Measurements from ENCODE around the gene SSR4.
A peak's percentile ranks its signal among the peaks of the same experiment; 100 is the strongest.
"Not testable (repeated sequence)": the region's sequence is repeated elsewhere in the genome, so short reads cannot be mapped to it uniquely, and the experiment has no call there.

Gene SSR4
- long read RNA-seq, transcript SSR4-203 (6 exons, 643 nt) = major isoform, 95 of 100 reads
- long read RNA-seq, partial matches to known transcripts = 0 of 100 reads
- long read RNA-seq, other reads (novel, unspliced or antisense) = 4 of 100 reads

GRCh38 chrX:153794018-153794896 lies at the start of gene SSR4, which contains the start of gene IDH3G:
TSS of gene SSR4 (plus strand) at chrX:153794668. CDS start at chrX:153794688, 20 bp downstream.
TSS of gene IDH3G (minus strand) at chrX:153794375. CDS start at chrX:153794326, 49 bp downstream.
- DNase-seq (ENCODE audit: low read depth in 1 of 2, low spot score in 1 of 2) = peak; percentile 89 to 90
- Histone ChIP-seq H3K27ac (replicated peaks) (peak within 1 kb of the TSS; percentile 97), H3K4me3 (replicated peaks; ENCODE audit: insufficient read depth, low read length) (peak within 1 kb of the TSS; percentile 76), H3K27me3 (ENCODE audit: insufficient read depth, poor library complexity, severe bottlenecking) (no peaks in the 10 kb centered on the region)
- TF ChIP-seq GABPA (IDR thresholded peaks at IDR 0.05; ENCODE audit: low read depth) (no peak), POLR2AphosphoS5 (IDR thresholded peaks at IDR 0.05; ENCODE audit: low read depth) (peak; percentile 62)

GRCh38 chrX:153745067-153745433 lies 49.4 kb upstream of the SSR4 start:
- H3K4me3 ChIP-seq (replicated peaks; ENCODE audit: insufficient read depth, low read length); H3K27me3 ChIP-seq (ENCODE audit: insufficient read depth, poor library complexity, severe bottlenecking); DNase-seq (ENCODE audit: low read depth in 1 of 2, low spot score in 1 of 2); H3K27ac ChIP-seq (replicated peaks): not testable (repeated sequence)

GRCh38 chrX:153746359-153746758 lies 48.1 kb upstream of the SSR4 start:
- TF ChIP-seq SPI1 (IDR thresholded peaks at IDR 0.05; ENCODE audit: borderline replicate concordance, low read depth) = no peak
- no peak for TF ChIP-seq REST (IDR thresholded peaks at IDR 0.05; ENCODE audit: insufficient replicate concordance, low read depth)
- TF ChIP-seq POLR2AphosphoS5 (IDR thresholded peaks at IDR 0.05; ENCODE audit: low read depth) = no peak
- no peak for TF ChIP-seq CTCF (IDR thresholded peaks at IDR 0.05; ENCODE audit: insufficient read depth, low read length)
- TF ChIP-seq GABPA (IDR thresholded peaks at IDR 0.05; ENCODE audit: low read depth) = no peak

GRCh38 chrX:153746991-153747390 lies 47.5 kb upstream of the SSR4 start:
- not testable (repeated sequence) for H3K27ac ChIP-seq (replicated peaks); H3K27me3 ChIP-seq (ENCODE audit: insufficient read depth, poor library complexity, severe bottlenecking); DNase-seq (ENCODE audit: low read depth in 1 of 2, low spot score in 1 of 2); H3K4me3 ChIP-seq (replicated peaks; ENCODE audit: insufficient read depth, low read length)

More at GRCh38 chrX:153746359-153746758, 48.1 kb upstream of the SSR4 start:
- Histone ChIP-seq H3K4me3 (replicated peaks; ENCODE audit: insufficient read depth, low read length) (no peak overlapping the region), H3K27me3 (ENCODE audit: insufficient read depth, poor library complexity, severe bottlenecking) (no peaks in the 10 kb centered on the region), H3K27ac (replicated peaks) (no peak overlapping the region)
- DNase-seq (ENCODE audit: low read depth in 1 of 2, low spot score in 1 of 2) = no peak

GRCh38 chrX:153749017-153749416 lies 45.5 kb upstream of the SSR4 start:
- H3K27me3 ChIP-seq (ENCODE audit: insufficient read depth, poor library complexity, severe bottlenecking); H3K27ac ChIP-seq (replicated peaks); H3K4me3 ChIP-seq (replicated peaks; ENCODE audit: insufficient read depth, low read length); DNase-seq (ENCODE audit: low read depth in 1 of 2, low spot score in 1 of 2): not testable (repeated sequence)

GRCh38 chrX:153750127-153750774 lies 44.2 kb upstream of the SSR4 start:
- Histone ChIP-seq H3K4me3 (replicated peaks; ENCODE audit: insufficient read depth, low read length) (no peak overlapping the region), H3K27me3 (ENCODE audit: insufficient read depth, poor library complexity, severe bottlenecking) (no peaks in the 10 kb centered on the region), H3K27ac (replicated peaks) (no peak overlapping the region)
- no peak for TF ChIP-seq CTCF (IDR thresholded peaks at IDR 0.05; ENCODE audit: insufficient read depth, low read length)
- no peak for TF ChIP-seq POLR2AphosphoS5 (IDR thresholded peaks at IDR 0.05; ENCODE audit: low read depth)
- TF ChIP-seq GABPA (IDR thresholded peaks at IDR 0.05; ENCODE audit: low read depth) = no peak
- TF ChIP-seq SPI1 (IDR thresholded peaks at IDR 0.05; ENCODE audit: borderline replicate concordance, low read depth) = no peak
- no peak for DNase-seq (ENCODE audit: low read depth in 1 of 2, low spot score in 1 of 2)
